AG09309 (cell line): Measurements from ENCODE around the gene OR2L2.

Experiments used
- DNase-seq: peaks from one replicate; pipeline ENCODE4 v3.0.0-alpha.2; 2010; ENCODE audit warnings: low read depth
- H3K4me3 ChIP-seq: 2 replicates; pipeline ENCODE4 v1.5.1; 2011; ENCODE audit warnings: mild to moderate bottlenecking, low read depth, low read length, moderate library complexity; ENCODE audit not compliant: control insufficient read depth
- TF ChIP-seq, protein P1 (sequence below): IDR thresholded peaks from 2 replicates; pipeline ENCODE4 v1.5.1; 2011; ENCODE audit warnings: mild to moderate bottlenecking, low read depth, low read length, inconsistent platforms; ENCODE audit not compliant: insufficient read depth, control insufficient read depth; ENCODE audit errors: missing control alignments

Gene OR2L2

DNA sequence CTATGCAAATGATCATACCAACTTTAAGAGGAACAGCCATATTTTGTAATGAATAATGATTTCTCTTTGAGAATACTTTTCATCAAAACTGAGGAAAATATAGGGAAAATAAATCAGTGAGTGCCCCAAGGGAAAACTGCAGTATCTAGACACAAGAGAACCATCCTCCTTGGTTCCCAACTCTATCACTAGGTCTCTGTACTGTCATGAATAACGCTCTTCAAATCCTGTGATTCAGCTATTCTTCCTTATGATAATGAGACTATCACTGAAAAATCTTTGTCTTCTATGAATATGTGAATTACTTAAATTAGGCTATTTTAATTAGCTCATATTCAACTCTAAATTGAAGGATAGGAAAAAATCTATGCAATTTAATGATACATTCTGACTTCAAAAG is 14.1 kb upstream of the OR2L2 start:
- DNase-seq = no peak

DNA sequence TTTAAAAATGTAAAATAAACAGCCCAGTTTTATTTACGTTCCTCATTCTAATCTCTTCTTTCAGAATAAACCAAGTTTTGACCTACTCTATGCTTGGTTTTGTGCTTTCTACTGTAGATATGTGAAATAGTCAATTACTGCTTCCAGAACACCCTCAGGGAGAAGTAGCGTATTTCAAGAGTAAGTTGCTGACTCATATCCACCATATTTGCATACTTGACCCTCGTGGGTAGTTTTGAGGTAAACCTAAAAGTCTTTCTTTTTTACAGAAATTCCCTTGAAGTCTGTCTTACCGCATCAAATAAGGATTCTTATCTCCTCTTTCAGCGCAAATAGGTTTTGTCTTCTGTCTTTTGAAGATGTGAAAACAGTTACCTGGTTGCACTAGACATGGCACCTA is 15.3 kb downstream of the OR2L2 start:
- TF ChIP-seq, protein P1, sequence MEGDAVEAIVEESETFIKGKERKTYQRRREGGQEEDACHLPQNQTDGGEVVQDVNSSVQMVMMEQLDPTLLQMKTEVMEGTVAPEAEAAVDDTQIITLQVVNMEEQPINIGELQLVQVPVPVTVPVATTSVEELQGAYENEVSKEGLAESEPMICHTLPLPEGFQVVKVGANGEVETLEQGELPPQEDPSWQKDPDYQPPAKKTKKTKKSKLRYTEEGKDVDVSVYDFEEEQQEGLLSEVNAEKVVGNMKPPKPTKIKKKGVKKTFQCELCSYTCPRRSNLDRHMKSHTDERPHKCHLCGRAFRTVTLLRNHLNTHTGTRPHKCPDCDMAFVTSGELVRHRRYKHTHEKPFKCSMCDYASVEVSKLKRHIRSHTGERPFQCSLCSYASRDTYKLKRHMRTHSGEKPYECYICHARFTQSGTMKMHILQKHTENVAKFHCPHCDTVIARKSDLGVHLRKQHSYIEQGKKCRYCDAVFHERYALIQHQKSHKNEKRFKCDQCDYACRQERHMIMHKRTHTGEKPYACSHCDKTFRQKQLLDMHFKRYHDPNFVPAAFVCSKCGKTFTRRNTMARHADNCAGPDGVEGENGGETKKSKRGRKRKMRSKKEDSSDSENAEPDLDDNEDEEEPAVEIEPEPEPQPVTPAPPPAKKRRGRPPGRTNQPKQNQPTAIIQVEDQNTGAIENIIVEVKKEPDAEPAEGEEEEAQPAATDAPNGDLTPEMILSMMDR = no peak
- no peak for DNase-seq
- H3K4me3 ChIP-seq = no peak overlapping the region

More for the DNA sequence above, 14.1 kb upstream of the OR2L2 start:
- TF ChIP-seq, protein P1 = no peak
- no peak overlapping the region for H3K4me3 ChIP-seq

DNA sequence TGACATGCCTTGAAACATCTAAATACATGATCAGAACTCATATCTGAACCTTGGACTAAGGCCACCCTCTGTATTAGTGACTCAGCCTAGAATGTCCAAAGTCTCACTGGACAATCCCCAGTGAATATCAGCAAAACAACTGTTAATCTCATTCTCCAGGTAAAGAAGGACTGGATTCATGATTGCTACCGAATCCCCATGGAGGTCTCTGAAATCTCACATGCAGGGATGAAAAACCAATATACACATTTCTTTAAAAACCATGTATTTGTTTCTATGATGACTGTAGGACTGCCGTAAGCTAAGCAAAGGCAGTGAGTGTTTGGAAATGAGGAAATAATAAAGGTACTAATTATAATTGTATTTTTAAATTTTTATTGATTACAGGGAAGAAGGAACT is 16.7 kb downstream of the OR2L2 start, which contains the start of gene OR2L3:
Gene OR2L3, plus strand, starts transcription at position 301 of the 400 bp plus-strand sequence. CDS start 13,846 bp downstream, outside the sequence.
- no peak within 1 kb of the TSS for H3K4me3 ChIP-seq
- TF ChIP-seq, protein P1 = no peak
- DNase-seq = no peak

DNA sequence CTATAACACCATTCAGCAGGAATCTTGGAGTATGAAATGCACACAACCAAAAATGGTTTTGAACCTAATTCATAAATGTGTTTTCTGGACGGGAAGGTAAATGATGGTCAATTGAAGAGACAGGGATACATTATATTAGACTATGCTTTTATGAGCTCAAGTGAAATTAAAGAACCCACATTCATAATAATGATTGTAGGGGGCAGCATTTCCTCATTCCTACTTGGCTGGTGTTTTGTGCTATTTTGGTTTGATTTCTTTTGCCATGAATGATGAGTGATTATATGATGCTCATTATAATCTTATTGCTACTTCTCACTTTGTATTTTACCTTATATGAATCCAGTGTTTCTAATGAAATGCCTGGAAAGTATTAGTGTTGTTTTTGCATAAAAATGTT is 17.1 kb downstream of the OR2L2 start:
- H3K4me3 ChIP-seq = no peak overlapping the region
- DNase-seq = no peak
- TF ChIP-seq, protein P1 = no peak

DNA sequence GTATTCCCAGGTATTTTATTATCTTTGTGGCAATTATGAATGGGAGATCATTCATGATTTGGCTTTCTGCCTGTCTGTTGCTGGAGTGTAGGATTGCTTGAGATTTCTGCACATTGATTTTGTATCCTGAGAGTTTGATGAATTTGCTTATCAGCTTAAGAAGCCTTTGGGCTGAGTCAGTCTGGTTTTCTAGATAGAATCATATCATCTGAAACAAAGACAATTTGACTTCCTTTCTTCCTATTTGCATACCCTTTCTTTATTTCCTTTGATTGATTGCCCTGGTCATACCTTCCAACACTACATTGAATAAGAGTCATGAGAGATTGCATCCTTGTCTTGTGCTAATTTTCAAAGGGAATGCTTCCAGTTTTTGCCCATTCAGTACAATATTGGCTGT is 24.8 kb downstream of the OR2L2 start:
- DNase-seq = no peak
- TF ChIP-seq, protein P1 = no peak
- H3K4me3 ChIP-seq = no peak overlapping the region

DNA sequence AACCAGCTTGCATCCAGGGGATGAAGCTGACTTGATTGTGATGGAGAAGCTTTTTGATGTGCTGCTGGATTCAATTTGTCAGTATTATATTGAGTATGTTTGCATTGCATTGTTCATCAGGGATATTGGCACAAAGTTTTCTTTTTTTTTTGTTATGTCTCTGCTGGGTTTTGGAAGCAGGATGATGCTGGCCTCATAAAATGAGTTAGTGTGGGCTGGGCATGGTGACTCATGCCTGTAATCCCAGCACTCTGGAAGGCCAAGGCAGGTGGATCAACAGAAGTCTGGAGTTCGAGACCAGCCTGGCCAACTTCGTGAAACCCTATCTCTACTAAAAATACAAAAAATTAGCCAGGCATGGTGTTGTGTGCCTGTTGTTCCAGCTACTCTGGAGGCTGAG is 25.4 kb downstream of the OR2L2 start:
- no peak for DNase-seq

More for the DNA sequence above, 25.4 kb downstream of the OR2L2 start:
- H3K4me3 ChIP-seq = no peak overlapping the region
- TF ChIP-seq, protein P1 = no peak
